ENCODE measurements around the gene TARDBP. TPM values are rescaled to one million over a fixed set of nuclear protein-coding genes. Genes with fewer than 3 reads are reported as not detected.
"Not testable (repeated sequence)": the region's sequence is repeated elsewhere in the genome, so short reads cannot be mapped to it uniquely, and the experiment has no call there.

The TARDBP gene
- total and polyA plus RNA-seq, 4 donors: 88.7 to 205 (median 122) TPM

- whole genome bisulfite sequencing, 2 donors: 74 to 86% methylated on average over 15 of the region's 15 CpGs
- H3K9me3 ChIP-seq (ENCODE audit: control insufficient read depth in 4 of 4, insufficient read depth in 3 of 4, low read length in 3 of 4): no peaks in the 10 kb centered on the region
- no peak overlapping the region for H3K27ac ChIP-seq (ENCODE audit: low read depth in 1 of 2, low read length in 1 of 2)
- H3K4me1 ChIP-seq (ENCODE audit: control insufficient read depth in 5 of 5, insufficient read depth in 5 of 5, low read length in 5 of 5): peaks cover 0 to 10% (median 0%) of the 10 kb centered on the region in 5 donors
- H3K9ac ChIP-seq (ENCODE audit: insufficient read depth in 1 of 2, low read length in 2 of 2): no peak overlapping the region
- DNase-seq (peak in 1 of 3 donors; percentile 33), ATAC-seq (ENCODE audit: insufficient read depth, low FRiP score) (no peak)
- TF ChIP-seq CTCF (IDR thresholded peaks at IDR 0.05; ENCODE audit: control extremely low read depth, extremely low read depth): no peak
- no peaks in the 10 kb centered on the region for H3K27me3 ChIP-seq (ENCODE audit: control insufficient read depth in 3 of 3, insufficient read depth in 3 of 3, low read length in 2 of 3)
- peaks cover 45 to 67% (median 57%) of the 10 kb centered on the region in 4 donors for H3K36me3 ChIP-seq (ENCODE audit: control insufficient read depth in 4 of 4, insufficient read depth in 4 of 4, low read length in 4 of 4)
- no peak overlapping the region for H3K4me3 ChIP-seq
Measured at GRCh38 chr1:11071463-11072215, 59.2 kb downstream of the TARDBP start.

DNA sequence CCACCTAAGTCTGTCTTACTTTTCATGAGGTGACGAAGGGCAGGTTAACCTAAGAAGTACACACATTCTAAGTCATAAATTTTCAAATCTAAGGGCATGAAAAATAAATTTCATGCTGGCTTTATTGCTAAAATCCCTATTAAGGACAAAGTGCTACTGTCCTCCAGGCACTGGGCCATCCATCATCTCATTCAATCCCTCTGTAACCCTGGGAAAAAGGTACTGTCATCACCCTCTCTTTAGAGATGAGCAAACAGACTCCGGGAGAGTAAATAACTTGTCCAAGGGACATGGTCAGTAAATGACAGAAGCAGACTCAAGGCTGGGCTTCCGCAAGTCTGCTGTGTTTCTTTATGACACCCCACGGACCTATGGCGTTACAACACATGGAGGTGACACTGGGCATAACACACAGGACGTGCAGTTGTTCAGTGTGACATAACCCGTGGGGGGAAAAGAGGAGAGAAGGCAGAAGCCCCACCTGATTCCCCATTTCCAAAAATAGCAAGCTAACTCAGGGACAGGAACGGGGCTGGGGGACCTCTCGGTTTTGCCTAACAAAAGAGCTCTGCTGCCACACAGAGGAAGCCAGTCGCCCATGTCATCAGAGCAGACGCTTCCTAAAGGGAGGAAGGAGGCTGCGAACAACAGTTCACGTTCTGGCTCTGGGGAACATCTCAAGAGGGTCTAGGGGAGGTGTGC lies 59.9 kb downstream of the TARDBP start:
- WGBS, 2 donors: 70 to 72% methylated on average over 13 of the region's 13 CpGs
- Histone ChIP-seq H3K27me3 (ENCODE audit: control insufficient read depth in 3 of 3, insufficient read depth in 3 of 3, low read length in 2 of 3) (no peaks in the 10 kb centered on the region), H3K9ac (ENCODE audit: insufficient read depth in 1 of 2, low read length in 2 of 2) (no peak overlapping the region), H3K4me1 (ENCODE audit: control insufficient read depth in 5 of 5, insufficient read depth in 5 of 5, low read length in 5 of 5) (peaks cover 0 to 10% (median 0%) of the 10 kb centered on the region in 5 donors), H3K36me3 (ENCODE audit: control insufficient read depth in 4 of 4, insufficient read depth in 4 of 4, low read length in 4 of 4) (peaks cover 44 to 73% (median 58%) of the 10 kb centered on the region in 4 donors), H3K27ac (ENCODE audit: low read depth in 1 of 2, low read length in 1 of 2) (no peak overlapping the region), H3K4me3 (no peak overlapping the region), H3K9me3 (ENCODE audit: control insufficient read depth in 4 of 4, insufficient read depth in 3 of 4, low read length in 3 of 4) (no peaks in the 10 kb centered on the region)
- no peak for ATAC-seq (ENCODE audit: insufficient read depth, low FRiP score)
- no peak for TF ChIP-seq CTCF (IDR thresholded peaks at IDR 0.05; ENCODE audit: control extremely low read depth, extremely low read depth)
- DNase-seq: no peak

GRCh38 chr1:11073398-11073797 lies 60.9 kb downstream of the TARDBP start:
- H3K4me1 ChIP-seq (ENCODE audit: control insufficient read depth in 5 of 5, insufficient read depth in 5 of 5, low read length in 5 of 5); H3K27ac ChIP-seq (ENCODE audit: low read depth in 1 of 2, low read length in 1 of 2); H3K27me3 ChIP-seq (ENCODE audit: control insufficient read depth in 3 of 3, insufficient read depth in 3 of 3, low read length in 2 of 3); H3K4me3 ChIP-seq; H3K9me3 ChIP-seq (ENCODE audit: control insufficient read depth in 4 of 4, insufficient read depth in 3 of 4, low read length in 3 of 4); H3K9ac ChIP-seq (ENCODE audit: insufficient read depth in 1 of 2, low read length in 2 of 2); DNase-seq; ATAC-seq (ENCODE audit: insufficient read depth, low FRiP score): not testable (repeated sequence)
- WGBS, 2 donors: 93 to 94% methylated on average over 7 of the region's 7 CpGs
- peaks cover 34 to 69% (median 58%) of the 10 kb centered on the region in 4 donors for H3K36me3 ChIP-seq (ENCODE audit: control insufficient read depth in 4 of 4, insufficient read depth in 4 of 4, low read length in 4 of 4)

Other genes with a start within 250 kb of the TARDBP start
- gene CASZ1, start 216.0 kb upstream of the TARDBP start, total RNA-seq: 10 to 100 TPM; 61.9 to 69.9 TPM
- gene CASZ1, start 216.0 kb upstream of the TARDBP start, polyA plus RNA-seq: 10 to 100 TPM; 10.3 to 19.2 TPM
- gene MASP2, start 34.6 kb downstream of the TARDBP start, total RNA-seq: not detected
- under 1 TPM; 0.01 to 0.04 TPM for gene MASP2, start 34.6 kb downstream of the TARDBP start, polyA plus RNA-seq
- 100 to 1,000 TPM in 1 of 2 donors, 10 to 100 TPM in 1; 12.3 to 112 TPM for gene SRM, start 47.4 kb downstream of the TARDBP start, total RNA-seq
- gene SRM, start 47.4 kb downstream of the TARDBP start, polyA plus RNA-seq: 100 to 1,000 TPM; 119 to 132 TPM
- 10 to 100 TPM; 47.5 to 75.1 TPM for gene EXOSC10, start 87.2 kb downstream of the TARDBP start, total RNA-seq
- 10 to 100 TPM; 29.0 to 37.1 TPM for gene EXOSC10, start 87.2 kb downstream of the TARDBP start, polyA plus RNA-seq
- under 1 TPM; 0.21 to 0.48 TPM for gene ANGPTL7, start 176.7 kb downstream of the TARDBP start, total RNA-seq
- gene ANGPTL7, start 176.7 kb downstream of the TARDBP start, polyA plus RNA-seq: under 1 TPM; 0.26 to 0.73 TPM
- gene MTOR, start 249.9 kb downstream of the TARDBP start, total RNA-seq: 10 to 100 TPM; 35.9 to 36.6 TPM
- gene MTOR, start 249.9 kb downstream of the TARDBP start, polyA plus RNA-seq: 10 to 100 TPM; 15.1 to 17.9 TPM

Measured in lung (tissue), 12 donors.